Gastroesophageal sphincter (tissue), 3 donors: Measurements from ENCODE around the gene RPRD1B.

Experiments
- EP300 ChIP-seq: sonication (generic); formaldehyde crosslinking; IDR thresholded peaks from one replicate; pipeline ENCODE4 v1.6.1; 2017; ENCODE audit warnings: antibody characterized with exemption, mild to moderate bottlenecking
- POLR2A ChIP-seq, 2 donors: fragments of 450-650 bp; IDR thresholded peaks; one replicate each; pipeline ENCODE4 v1.6.1; 2017; ENCODE audit warnings: antibody characterized with exemption in 2 of 2, mild to moderate bottlenecking in 2 of 2, moderate library complexity in 1 of 2
- POLR2AphosphoS5 ChIP-seq: sonication (generic); formaldehyde crosslinking; IDR thresholded peaks from one replicate; pipeline ENCODE4 v1.6.1; 2017; ENCODE audit warnings: antibody characterized with exemption
- TF ChIP-seq, protein P1 (sequence below), 4 experiments: fragments of 200-600 bp in 2 of 4; fragments of 450-650 bp in 2 of 4; sonication (generic) in 1 of 4; IDR thresholded peaks; one replicate each; pipeline ENCODE4 v1.5.1; 2017 to 2019; ENCODE audit warnings: antibody characterized with exemption in 4 of 4, mild to moderate bottlenecking in 2 of 4, moderate library complexity in 2 of 4

DNA sequence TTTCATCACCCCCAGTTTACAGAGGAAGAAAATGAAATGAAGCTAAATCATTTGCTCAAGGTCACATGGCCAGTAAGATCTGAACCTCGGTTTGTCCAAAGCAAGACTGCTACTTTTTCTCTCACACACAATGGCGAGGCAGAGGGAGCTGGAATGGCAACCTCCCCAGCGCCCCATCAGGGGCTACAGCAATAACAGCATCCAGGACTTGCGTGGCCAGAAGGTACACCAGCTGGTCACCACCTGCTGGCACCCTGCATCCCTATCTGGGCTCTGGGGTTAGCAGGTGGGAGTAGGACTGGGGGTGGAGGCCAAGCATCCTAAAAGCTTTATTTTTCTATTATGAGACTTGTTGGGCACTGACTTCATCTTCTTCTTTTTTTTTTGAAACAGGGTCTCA lies 41.6 kb upstream of the RPRD1B start:
- TF ChIP-seq, protein P1, sequence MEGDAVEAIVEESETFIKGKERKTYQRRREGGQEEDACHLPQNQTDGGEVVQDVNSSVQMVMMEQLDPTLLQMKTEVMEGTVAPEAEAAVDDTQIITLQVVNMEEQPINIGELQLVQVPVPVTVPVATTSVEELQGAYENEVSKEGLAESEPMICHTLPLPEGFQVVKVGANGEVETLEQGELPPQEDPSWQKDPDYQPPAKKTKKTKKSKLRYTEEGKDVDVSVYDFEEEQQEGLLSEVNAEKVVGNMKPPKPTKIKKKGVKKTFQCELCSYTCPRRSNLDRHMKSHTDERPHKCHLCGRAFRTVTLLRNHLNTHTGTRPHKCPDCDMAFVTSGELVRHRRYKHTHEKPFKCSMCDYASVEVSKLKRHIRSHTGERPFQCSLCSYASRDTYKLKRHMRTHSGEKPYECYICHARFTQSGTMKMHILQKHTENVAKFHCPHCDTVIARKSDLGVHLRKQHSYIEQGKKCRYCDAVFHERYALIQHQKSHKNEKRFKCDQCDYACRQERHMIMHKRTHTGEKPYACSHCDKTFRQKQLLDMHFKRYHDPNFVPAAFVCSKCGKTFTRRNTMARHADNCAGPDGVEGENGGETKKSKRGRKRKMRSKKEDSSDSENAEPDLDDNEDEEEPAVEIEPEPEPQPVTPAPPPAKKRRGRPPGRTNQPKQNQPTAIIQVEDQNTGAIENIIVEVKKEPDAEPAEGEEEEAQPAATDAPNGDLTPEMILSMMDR (IDR thresholded peaks at IDR 0.05) = no peak
- TF ChIP-seq POLR2A (IDR thresholded peaks at IDR 0.05) (no peak), POLR2AphosphoS5 (no peak), EP300 (no peak)
